ENCODE data around the gene ATR.
"Not testable (repeated sequence)": the region's sequence is repeated elsewhere in the genome, so short reads cannot be mapped to it uniquely, and the experiment has no call there.

The ATR gene

DNA sequence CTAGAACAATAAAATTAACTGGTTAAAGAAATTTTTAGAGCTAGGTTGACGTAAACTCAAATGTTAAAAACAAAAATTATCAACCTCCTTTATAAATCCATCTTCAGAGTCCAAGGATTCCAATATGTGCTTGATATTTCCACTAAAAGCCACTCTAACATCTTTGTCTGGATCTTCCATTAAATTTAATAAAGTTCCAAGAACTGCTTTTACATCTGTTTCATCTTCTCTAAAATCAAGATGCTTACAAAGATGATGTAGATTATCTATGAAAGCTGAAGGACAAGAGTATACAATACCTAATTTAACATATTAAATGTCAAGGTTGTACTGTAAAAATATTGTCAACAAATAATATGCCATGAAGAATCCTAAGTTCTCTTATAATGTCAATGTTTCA is 24.8 kb downstream of the ATR start:
- no peak for TF ChIP-seq CTCF (IDR thresholded peaks at IDR 0.05; ENCODE audit: unreplicated experiment in 3 of 3)
- Mint-ChIP-seq H3K9me3 (peaks cover 4% of the 10 kb centered on the region), H3K36me3 (ENCODE audit: low read depth) (peaks cover 65% of the 10 kb centered on the region), H3K4me1 (no peaks in the 10 kb centered on the region), H3K4me3 (no peak overlapping the region), H3K27ac (no peak overlapping the region), H3K27me3 (ENCODE audit: low read depth) (no peaks in the 10 kb centered on the region)

DNA sequence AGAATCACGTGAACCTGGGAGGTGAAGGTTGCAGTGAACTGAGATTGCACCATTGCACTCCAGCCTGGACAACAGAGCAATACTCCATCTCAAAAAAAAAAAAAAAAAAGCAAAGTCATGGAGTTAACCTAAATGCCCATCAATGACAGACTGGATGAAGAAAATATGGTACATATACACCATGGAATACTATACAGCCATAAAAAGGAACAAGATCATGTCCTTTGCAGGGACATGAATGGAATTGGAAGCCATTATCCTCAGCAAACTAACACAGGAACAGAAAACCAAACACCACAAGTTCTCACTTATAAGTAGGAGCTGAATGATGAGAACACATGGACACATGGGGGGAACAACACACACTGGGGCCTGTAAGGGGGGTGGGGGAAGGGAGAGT is 26.0 kb downstream of the ATR start:
- not testable (repeated sequence) for H3K27ac Mint-ChIP-seq; H3K4me3 Mint-ChIP-seq; H3K9me3 Mint-ChIP-seq; H3K4me1 Mint-ChIP-seq; H3K27me3 Mint-ChIP-seq (ENCODE audit: low read depth)
- H3K36me3 Mint-ChIP-seq (ENCODE audit: low read depth): peaks cover 65% of the 10 kb centered on the region

DNA sequence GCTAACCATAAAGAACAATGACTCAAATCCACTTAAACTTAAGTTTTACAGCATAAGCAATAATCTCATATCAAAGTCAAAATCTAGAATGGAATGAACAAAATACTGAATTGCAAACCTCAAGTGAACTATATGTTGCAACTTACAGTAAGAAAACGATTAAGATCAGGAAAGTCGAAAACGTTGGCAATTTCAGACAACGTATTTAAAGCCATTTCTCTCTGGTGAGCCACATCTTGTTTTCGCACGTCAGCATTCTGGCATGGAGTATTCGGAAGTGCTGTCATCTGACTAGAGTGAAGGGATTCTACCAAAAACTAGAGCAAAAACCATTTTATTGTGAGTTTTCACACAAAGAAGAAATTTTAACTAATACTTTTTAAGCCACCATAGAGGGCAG is 28.5 kb downstream of the ATR start:
- Mint-ChIP-seq H3K27me3 (ENCODE audit: low read depth) (no peaks in the 10 kb centered on the region), H3K36me3 (ENCODE audit: low read depth) (peaks cover 46% of the 10 kb centered on the region), H3K4me1 (no peaks in the 10 kb centered on the region), H3K4me3 (no peak overlapping the region), H3K9me3 (peaks cover 4% of the 10 kb centered on the region), H3K27ac (no peak overlapping the region)
- no peak for TF ChIP-seq CTCF (IDR thresholded peaks at IDR 0.05; ENCODE audit: unreplicated experiment in 3 of 3)

DNA sequence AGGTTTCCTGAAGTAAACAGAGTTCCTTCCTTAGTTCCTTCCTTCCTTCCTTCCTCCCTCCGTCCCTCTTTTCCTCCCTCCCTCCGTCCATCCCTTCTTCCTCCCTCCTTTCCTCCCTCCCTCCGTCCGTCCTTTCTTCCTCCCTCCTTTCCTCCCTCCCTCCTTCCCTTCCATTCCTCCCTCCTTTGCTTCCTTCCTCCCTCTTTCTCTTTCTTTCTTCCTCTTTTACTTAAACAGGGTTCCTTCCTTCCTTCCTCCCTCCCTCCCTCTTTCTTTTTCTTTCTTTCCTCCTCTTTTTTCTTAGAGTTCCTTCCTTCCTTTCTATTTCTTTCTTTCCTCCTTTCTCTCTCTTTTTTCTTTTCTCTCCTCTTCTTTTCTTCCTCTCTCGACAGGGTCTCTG is 35.2 kb downstream of the ATR start:
- no peak for TF ChIP-seq CTCF (IDR thresholded peaks at IDR 0.05; ENCODE audit: unreplicated experiment in 3 of 3)
- no peaks in the 10 kb centered on the region for H3K9me3 Mint-ChIP-seq
- H3K27ac Mint-ChIP-seq: no peak overlapping the region
- H3K4me1 Mint-ChIP-seq: no peaks in the 10 kb centered on the region
- H3K27me3 Mint-ChIP-seq (ENCODE audit: low read depth): no peaks in the 10 kb centered on the region
- no peak overlapping the region for H3K4me3 Mint-ChIP-seq
- H3K36me3 Mint-ChIP-seq (ENCODE audit: low read depth): peaks cover 7% of the 10 kb centered on the region

- Mint-ChIP-seq H3K4me1 (no peaks in the 10 kb centered on the region), H3K27me3 (ENCODE audit: low read depth) (no peaks in the 10 kb centered on the region), H3K27ac (no peak overlapping the region), H3K36me3 (ENCODE audit: low read depth) (peaks cover 7% of the 10 kb centered on the region), H3K4me3 (no peak overlapping the region), H3K9me3 (no peaks in the 10 kb centered on the region)
- no peak for TF ChIP-seq CTCF (IDR thresholded peaks at IDR 0.05; ENCODE audit: unreplicated experiment in 3 of 3)
Measured at GRCh38 chr3:142542054-142542453, 36.5 kb downstream of the ATR start.

DNA sequence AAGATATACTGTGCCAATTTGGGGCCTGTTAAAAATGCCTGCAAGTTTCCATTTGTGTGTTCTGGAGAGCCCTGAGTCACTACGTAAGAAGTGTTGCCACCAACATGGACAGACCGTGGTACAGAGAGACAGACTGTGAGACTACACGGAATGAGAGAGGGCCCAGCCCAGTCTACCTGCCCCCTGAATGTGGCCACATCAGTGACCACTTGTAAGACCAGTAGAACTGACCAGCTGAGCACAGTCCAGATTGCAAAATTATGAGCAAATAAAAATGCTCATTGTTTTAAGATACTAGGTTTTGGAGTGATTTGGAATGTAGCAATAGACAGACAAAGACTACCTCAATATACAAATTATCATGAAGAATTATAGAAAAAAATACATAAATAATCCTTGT is 42.0 kb downstream of the ATR start:
- peaks cover 3% of the 10 kb centered on the region for H3K9me3 Mint-ChIP-seq
- peaks cover 34% of the 10 kb centered on the region for H3K36me3 Mint-ChIP-seq (ENCODE audit: low read depth)
- H3K27ac Mint-ChIP-seq: no peak overlapping the region
- TF ChIP-seq CTCF (IDR thresholded peaks at IDR 0.05; ENCODE audit: unreplicated experiment in 3 of 3): no peak
- no peak overlapping the region for H3K4me3 Mint-ChIP-seq
- no peaks in the 10 kb centered on the region for H3K27me3 Mint-ChIP-seq (ENCODE audit: low read depth)
- H3K4me1 Mint-ChIP-seq: no peaks in the 10 kb centered on the region

GRCh38 chr3:142534543-142534942 is 44.0 kb downstream of the ATR start:
- H3K4me1 Mint-ChIP-seq: no peaks in the 10 kb centered on the region
- no peak overlapping the region for H3K4me3 Mint-ChIP-seq
- H3K27ac Mint-ChIP-seq: no peak overlapping the region
- no peak for TF ChIP-seq CTCF (IDR thresholded peaks at IDR 0.05; ENCODE audit: unreplicated experiment in 3 of 3)
- peaks cover 48% of the 10 kb centered on the region for H3K36me3 Mint-ChIP-seq (ENCODE audit: low read depth)
- no peaks in the 10 kb centered on the region for H3K27me3 Mint-ChIP-seq (ENCODE audit: low read depth)
- peaks cover 8% of the 10 kb centered on the region for H3K9me3 Mint-ChIP-seq
